HEK293 (cell line): ENCODE data around the gene GLYATL3.

ENCODE experiments used
- ATF2 ChIP-seq: fragments of 450-650 bp; formaldehyde crosslinking; IDR thresholded peaks from 2 replicates; pipeline ENCODE4 v1.5.1; 2016; ENCODE audit warnings: missing biosample characterization, missing genetic modification characterization, low read depth
- BCL11A ChIP-seq: fragments of 450-650 bp; formaldehyde crosslinking; IDR thresholded peaks from 2 replicates; pipeline ENCODE4 v1.5.1; 2016; ENCODE audit warnings: low read depth, missing biosample characterization, missing genetic modification characterization
- CTCF ChIP-seq: fragments of 450-650 bp; formaldehyde crosslinking; IDR thresholded peaks from 2 replicates; pipeline ENCODE4 v1.5.1; 2016; ENCODE audit warnings: missing biosample characterization, missing genetic modification characterization
- PATZ1 ChIP-seq: fragments of 450-650 bp; formaldehyde crosslinking; IDR thresholded peaks from 2 replicates; pipeline ENCODE4 v1.5.1; 2016; ENCODE audit warnings: missing biosample characterization, missing genetic modification characterization
- PRDM6 ChIP-seq: fragments of 450-650 bp; formaldehyde crosslinking; IDR thresholded peaks from 2 replicates; pipeline ENCODE4 v1.5.1; 2017; ENCODE audit warnings: missing biosample characterization, missing genetic modification characterization
- REST ChIP-seq: fragments of 450-650 bp; formaldehyde crosslinking; IDR thresholded peaks from 2 replicates; pipeline ENCODE4 v1.5.1; 2016; ENCODE audit warnings: missing biosample characterization, missing genetic modification characterization
- TRIM28 ChIP-seq: IDR thresholded peaks from 2 replicates; pipeline ENCODE4 v1.6.1; 2011; ENCODE audit warnings: low read length, control low read depth, borderline replicate concordance
- ZBTB21 ChIP-seq: fragments of 450-650 bp; formaldehyde crosslinking; IDR thresholded peaks from 2 replicates; pipeline ENCODE4 v1.5.1; 2017; ENCODE audit warnings: missing biosample characterization, missing genetic modification characterization
- ZNF121 ChIP-seq: fragments of 450-650 bp; formaldehyde crosslinking; IDR thresholded peaks from 2 replicates; pipeline ENCODE4 v1.5.1; 2016; ENCODE audit warnings: missing biosample characterization, missing genetic modification characterization
- ZNF133 ChIP-seq: fragments of 450-650 bp; formaldehyde crosslinking; IDR thresholded peaks from 2 replicates; pipeline ENCODE4 v1.5.1; 2016; ENCODE audit warnings: missing biosample characterization, missing genetic modification characterization
- ZNF24 ChIP-seq: fragments of 450-650 bp; formaldehyde crosslinking; IDR thresholded peaks from 2 replicates; pipeline ENCODE4 v1.5.1; 2016; ENCODE audit warnings: missing biosample characterization, missing genetic modification characterization
- ZNF274 ChIP-seq, 2 experiments: fragments of 200-500 bp in 1 of 2; fragments of 450-650 bp in 1 of 2; sonication (Bioruptor generic) in 1 of 2; formaldehyde crosslinking in 1 of 2; IDR thresholded peaks; 2 replicates each; pipeline versions ENCODE4 v1.5.1 to v1.6.1; 2014 to 2016; ENCODE audit warnings: borderline replicate concordance in 1 of 2, inconsistent platforms in 1 of 2, low read length in 1 of 2, missing biosample characterization in 1 of 2, missing genetic modification characterization in 1 of 2
- ZNF514 ChIP-seq: fragments of 450-650 bp; formaldehyde crosslinking; IDR thresholded peaks from 2 replicates; pipeline ENCODE4 v1.5.1; 2016; ENCODE audit warnings: missing biosample characterization, missing genetic modification characterization

GRCh38 chr6:49540614-49541013 lies 40.9 kb downstream of the GLYATL3 start:
- TF ChIP-seq ZNF121 (tag by site-specific recombination) (no peak), ZNF274 (IDR thresholded peaks at IDR 0.05; ENCODE audit: low read length) (no peak), ZNF274 (tag by site-specific recombination; IDR thresholded peaks at IDR 0.05; ENCODE audit: borderline replicate concordance) (no peak), CTCF (tag by site-specific recombination) (no peak), ATF2 (tag by site-specific recombination) (no peak), REST (tag by site-specific recombination) (no peak), PATZ1 (tag by site-specific recombination) (no peak), ZNF514 (tag by site-specific recombination) (no peak), ZNF24 (tag by site-specific recombination) (no peak), ZBTB21 (no peak), PRDM6 (tag by site-specific recombination) (no peak), ZNF133 (tag by site-specific recombination) (no peak), TRIM28 (no peak), BCL11A (tag by site-specific recombination) (no peak)
